GM19452 (cell line): ENCODE measurements around the gene MAGEB17.

Experiments
- ATAC-seq: cut with Tn5 transposase; IDR thresholded peaks from one replicate; pipeline ENCODE4 v1.9.1; 2021; ENCODE audit not compliant: unreplicated experiment

MAGEB17 gene

DNA sequence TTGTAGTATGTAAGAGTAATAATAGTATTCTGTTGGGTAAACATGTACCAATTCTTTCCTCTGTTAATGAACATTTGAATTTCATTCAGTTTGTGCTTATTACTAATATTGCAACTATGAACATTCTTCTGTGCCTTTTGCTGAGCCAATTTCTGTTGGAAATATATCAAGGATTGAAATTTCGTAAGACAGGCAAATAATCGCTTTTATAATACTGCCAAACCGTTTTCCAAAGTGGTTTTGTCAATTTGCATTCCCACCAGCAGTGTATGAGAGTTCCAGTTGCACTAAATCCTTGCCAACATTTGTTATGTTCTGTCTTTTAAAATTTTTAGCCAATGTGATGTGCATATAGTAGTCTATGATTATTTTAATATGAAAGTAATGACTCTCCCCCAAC, 38.6 kb downstream of the MAGEB17 start:
- ATAC-seq: no peak

DNA sequence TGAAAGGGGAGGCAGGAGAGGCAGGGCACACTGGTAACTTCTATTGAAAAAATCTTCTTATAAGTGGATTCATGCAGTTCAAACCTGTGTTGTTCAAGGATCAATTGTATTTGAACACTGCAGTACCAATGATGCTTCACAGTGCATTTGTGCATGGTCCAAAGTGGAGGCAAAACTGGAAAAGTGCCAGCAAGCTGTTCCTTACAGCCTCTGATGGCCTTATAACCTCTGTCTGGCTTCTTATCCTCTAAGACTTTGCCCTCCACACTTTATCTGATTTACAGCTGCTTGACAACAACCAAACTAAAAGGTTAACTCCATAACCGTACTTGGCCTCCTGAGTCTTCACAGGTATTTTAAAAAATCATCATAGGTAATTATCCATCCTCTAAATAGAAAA, 40.4 kb downstream of the MAGEB17 start:
- no peak for ATAC-seq

DNA sequence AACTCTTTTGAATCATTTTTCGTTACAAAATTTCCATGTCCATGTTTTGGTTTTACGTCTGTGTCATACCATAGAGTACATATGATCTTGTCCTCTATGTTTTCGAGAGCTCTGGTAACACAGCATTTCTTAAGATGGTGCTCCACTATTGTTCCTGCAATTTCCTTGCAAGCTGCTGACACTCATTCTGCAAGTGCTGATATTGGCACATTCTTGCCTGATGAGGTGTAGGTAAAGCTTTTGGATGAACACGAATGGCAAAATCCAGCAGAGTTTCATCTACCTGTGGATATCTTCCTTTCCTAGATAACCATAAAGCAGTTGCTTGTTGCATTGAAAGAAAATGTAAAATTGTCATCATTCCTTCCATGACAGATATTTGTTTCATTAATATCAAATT, 41.3 kb downstream of the MAGEB17 start:
- no peak for ATAC-seq

DNA sequence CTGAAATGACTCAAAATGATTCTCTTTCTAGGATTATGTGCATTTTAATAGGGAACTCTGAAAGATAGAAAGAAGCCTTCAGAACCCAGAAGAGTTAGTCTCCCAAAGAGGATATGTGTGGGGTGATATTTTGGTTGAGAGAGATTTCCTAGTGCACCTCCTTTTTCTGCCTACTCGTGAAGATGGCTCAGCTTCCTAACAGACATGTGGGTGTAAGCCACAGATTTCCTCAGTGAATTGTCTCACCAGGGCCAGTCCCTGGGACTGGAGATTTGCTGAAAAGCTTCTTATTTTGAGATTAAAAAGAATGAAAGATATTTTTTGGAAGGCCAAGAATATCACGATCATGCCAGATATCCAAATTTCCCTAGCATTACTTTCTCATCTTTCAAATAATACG, 42.8 kb downstream of the MAGEB17 start:
- no peak for ATAC-seq

GRCh38 chrX:16212024-16212423, 44.7 kb downstream of the MAGEB17 start:
- no peak for ATAC-seq

- ATAC-seq: no peak
Observed at GRCh38 chrX:16212436-16212835, 45.2 kb downstream of the MAGEB17 start.

DNA sequence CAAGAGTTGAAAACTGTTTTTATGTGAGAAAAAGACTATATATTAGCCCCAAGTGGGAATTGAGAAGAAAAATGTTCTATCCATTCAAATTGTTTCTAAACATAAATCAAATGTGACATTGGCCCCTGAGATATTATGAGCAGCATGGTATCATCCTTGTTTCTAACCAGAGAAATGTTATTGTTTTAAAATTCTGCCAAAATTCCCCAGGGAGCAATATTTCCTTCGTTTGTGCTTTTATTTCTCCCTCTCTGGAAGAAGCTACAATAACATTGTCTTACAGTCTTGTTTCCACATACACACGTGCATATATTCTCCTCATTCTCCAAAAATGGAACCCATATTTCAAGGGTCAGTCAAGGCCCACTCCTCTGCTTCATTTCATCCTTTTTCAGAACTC, 46.7 kb downstream of the MAGEB17 start:
- ATAC-seq: no peak

GRCh38 chrX:16215660-16216059, 48.4 kb downstream of the MAGEB17 start:
- ATAC-seq: no peak
